ENCODE results near the gene ITGA1. TPM values are rescaled to one million over a fixed set of nuclear protein-coding genes. Genes with fewer than 3 reads are reported as not detected.

The ITGA1 gene
- total and polyA plus RNA-seq, 2 of the 8 experiments (the other 6 are each of a cell fraction or from before 2014, with no cell fraction given) = 2.3 to 9.0 TPM

GRCh38 chr5:52925001-52925400, 137.3 kb downstream of the ITGA1 start (continued):
- TF ChIP-seq, protein P1, sequence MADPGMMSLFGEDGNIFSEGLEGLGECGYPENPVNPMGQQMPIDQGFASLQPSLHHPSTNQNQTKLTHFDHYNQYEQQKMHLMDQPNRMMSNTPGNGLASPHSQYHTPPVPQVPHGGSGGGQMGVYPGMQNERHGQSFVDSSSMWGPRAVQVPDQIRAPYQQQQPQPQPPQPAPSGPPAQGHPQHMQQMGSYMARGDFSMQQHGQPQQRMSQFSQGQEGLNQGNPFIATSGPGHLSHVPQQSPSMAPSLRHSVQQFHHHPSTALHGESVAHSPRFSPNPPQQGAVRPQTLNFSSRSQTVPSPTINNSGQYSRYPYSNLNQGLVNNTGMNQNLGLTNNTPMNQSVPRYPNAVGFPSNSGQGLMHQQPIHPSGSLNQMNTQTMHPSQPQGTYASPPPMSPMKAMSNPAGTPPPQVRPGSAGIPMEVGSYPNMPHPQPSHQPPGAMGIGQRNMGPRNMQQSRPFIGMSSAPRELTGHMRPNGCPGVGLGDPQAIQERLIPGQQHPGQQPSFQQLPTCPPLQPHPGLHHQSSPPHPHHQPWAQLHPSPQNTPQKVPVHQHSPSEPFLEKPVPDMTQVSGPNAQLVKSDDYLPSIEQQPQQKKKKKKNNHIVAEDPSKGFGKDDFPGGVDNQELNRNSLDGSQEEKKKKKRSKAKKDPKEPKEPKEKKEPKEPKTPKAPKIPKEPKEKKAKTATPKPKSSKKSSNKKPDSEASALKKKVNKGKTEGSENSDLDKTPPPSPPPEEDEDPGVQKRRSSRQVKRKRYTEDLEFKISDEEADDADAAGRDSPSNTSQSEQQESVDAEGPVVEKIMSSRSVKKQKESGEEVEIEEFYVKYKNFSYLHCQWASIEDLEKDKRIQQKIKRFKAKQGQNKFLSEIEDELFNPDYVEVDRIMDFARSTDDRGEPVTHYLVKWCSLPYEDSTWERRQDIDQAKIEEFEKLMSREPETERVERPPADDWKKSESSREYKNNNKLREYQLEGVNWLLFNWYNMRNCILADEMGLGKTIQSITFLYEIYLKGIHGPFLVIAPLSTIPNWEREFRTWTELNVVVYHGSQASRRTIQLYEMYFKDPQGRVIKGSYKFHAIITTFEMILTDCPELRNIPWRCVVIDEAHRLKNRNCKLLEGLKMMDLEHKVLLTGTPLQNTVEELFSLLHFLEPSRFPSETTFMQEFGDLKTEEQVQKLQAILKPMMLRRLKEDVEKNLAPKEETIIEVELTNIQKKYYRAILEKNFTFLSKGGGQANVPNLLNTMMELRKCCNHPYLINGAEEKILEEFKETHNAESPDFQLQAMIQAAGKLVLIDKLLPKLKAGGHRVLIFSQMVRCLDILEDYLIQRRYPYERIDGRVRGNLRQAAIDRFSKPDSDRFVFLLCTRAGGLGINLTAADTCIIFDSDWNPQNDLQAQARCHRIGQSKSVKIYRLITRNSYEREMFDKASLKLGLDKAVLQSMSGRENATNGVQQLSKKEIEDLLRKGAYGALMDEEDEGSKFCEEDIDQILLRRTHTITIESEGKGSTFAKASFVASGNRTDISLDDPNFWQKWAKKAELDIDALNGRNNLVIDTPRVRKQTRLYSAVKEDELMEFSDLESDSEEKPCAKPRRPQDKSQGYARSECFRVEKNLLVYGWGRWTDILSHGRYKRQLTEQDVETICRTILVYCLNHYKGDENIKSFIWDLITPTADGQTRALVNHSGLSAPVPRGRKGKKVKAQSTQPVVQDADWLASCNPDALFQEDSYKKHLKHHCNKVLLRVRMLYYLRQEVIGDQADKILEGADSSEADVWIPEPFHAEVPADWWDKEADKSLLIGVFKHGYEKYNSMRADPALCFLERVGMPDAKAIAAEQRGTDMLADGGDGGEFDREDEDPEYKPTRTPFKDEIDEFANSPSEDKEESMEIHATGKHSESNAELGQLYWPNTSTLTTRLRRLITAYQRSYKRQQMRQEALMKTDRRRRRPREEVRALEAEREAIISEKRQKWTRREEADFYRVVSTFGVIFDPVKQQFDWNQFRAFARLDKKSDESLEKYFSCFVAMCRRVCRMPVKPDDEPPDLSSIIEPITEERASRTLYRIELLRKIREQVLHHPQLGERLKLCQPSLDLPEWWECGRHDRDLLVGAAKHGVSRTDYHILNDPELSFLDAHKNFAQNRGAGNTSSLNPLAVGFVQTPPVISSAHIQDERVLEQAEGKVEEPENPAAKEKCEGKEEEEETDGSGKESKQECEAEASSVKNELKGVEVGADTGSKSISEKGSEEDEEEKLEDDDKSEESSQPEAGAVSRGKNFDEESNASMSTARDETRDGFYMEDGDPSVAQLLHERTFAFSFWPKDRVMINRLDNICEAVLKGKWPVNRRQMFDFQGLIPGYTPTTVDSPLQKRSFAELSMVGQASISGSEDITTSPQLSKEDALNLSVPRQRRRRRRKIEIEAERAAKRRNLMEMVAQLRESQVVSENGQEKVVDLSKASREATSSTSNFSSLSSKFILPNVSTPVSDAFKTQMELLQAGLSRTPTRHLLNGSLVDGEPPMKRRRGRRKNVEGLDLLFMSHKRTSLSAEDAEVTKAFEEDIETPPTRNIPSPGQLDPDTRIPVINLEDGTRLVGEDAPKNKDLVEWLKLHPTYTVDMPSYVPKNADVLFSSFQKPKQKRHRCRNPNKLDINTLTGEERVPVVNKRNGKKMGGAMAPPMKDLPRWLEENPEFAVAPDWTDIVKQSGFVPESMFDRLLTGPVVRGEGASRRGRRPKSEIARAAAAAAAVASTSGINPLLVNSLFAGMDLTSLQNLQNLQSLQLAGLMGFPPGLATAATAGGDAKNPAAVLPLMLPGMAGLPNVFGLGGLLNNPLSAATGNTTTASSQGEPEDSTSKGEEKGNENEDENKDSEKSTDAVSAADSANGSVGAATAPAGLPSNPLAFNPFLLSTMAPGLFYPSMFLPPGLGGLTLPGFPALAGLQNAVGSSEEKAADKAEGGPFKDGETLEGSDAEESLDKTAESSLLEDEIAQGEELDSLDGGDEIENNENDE (IDR thresholded peaks at IDR 0.05; ENCODE audit: insufficient replicate concordance, low read length) = no peak
- no peak for TF ChIP-seq POLR2AphosphoS5 (IDR thresholded peaks at IDR 0.05; ENCODE audit: low read depth, low read length)
- TF ChIP-seq RNF2 (IDR thresholded peaks at IDR 0.05; ENCODE audit: borderline replicate concordance, low read depth, low read length, missing control alignments, poor library complexity, severe bottlenecking) = no peak
- no peak for TF ChIP-seq TAF1 (IDR thresholded peaks at IDR 0.05; ENCODE audit: low read depth, low read length)
- no peak for TF ChIP-seq JUN (IDR thresholded peaks at IDR 0.05; ENCODE audit: low read depth, low read length)
- no peak for TF ChIP-seq USF2 (IDR thresholded peaks at IDR 0.05; ENCODE audit: low read length)
- no peak for TF ChIP-seq RAD21 (IDR thresholded peaks at IDR 0.05 in 1 of 2, conservative IDR thresholded peaks at IDR 0.05 in 1 of 2; ENCODE audit: low read depth in 2 of 2, low read length in 2 of 2)
- TF ChIP-seq SUZ12 (IDR thresholded peaks at IDR 0.05; ENCODE audit: low read length) = no peak
- no peak for TF ChIP-seq KDM1A (IDR thresholded peaks at IDR 0.05; ENCODE audit: borderline replicate concordance, low read length)
